Tibial nerve (tissue), 4 donors: ENCODE measurements around the gene CA12. TPM values are rescaled to one million over a fixed set of nuclear protein-coding genes. Genes with fewer than 3 reads are reported as not detected.
"Not testable (repeated sequence)": the region's sequence is repeated elsewhere in the genome, so short reads cannot be mapped to it uniquely, and the experiment has no call there.

Experiments used
- DNase-seq, 2 donors: peaks; one replicate each; pipeline ENCODE4 v3.0.0-alpha.2; 2019; ENCODE audit warnings: low spot score in 2 of 2
- H3K27ac ChIP-seq, 4 donors: fragments of 200-600 bp; sonication (generic) in 3 of 4; one replicate each; pipeline ENCODE4 v1.5.1; 2017 to 2019; ENCODE audit warnings: mild to moderate bottlenecking in 1 of 4
- H3K27me3 ChIP-seq, 2 donors: fragments of 200-600 bp; sonication (generic) in 1 of 2; one replicate each; pipeline versions ENCODE4 v1.5.1 to v1.6.0; 2017 to 2019
- H3K36me3 ChIP-seq, 3 donors: fragments of 200-600 bp; sonication (generic); one replicate each; pipeline ENCODE4 v1.5.1; 2018 to 2019
- H3K4me1 ChIP-seq, 4 donors: fragments of 200-600 bp; sonication (generic) in 3 of 4; one replicate each; pipeline ENCODE4 v1.5.1; 2017 to 2019
- H3K4me3 ChIP-seq, 4 donors: fragments of 200-600 bp; sonication (generic) in 3 of 4; one replicate each; pipeline ENCODE4 v1.5.1; 2017 to 2019; ENCODE audit warnings: mild to moderate bottlenecking in 1 of 4, moderate library complexity in 1 of 4
- H3K9me3 ChIP-seq, 4 donors: fragments of 200-600 bp; sonication (generic) in 3 of 4; one replicate each; pipeline ENCODE4 v1.5.1; 2017 to 2019
- CTCF ChIP-seq, 5 experiments: fragments of 200-600 bp in 3 of 5; fragments of 450-650 bp in 2 of 5; sonication (generic) in 3 of 5; IDR thresholded peaks; one replicate each; pipeline ENCODE4 v1.5.1; 2016 to 2019; ENCODE audit warnings: antibody characterized with exemption in 5 of 5, mild to moderate bottlenecking in 3 of 5, moderate library complexity in 2 of 5
- EP300 ChIP-seq, 2 donors: sonication (generic); formaldehyde crosslinking; IDR thresholded peaks; one replicate each; pipeline ENCODE4 v1.6.1; 2017; ENCODE audit warnings: antibody characterized with exemption in 2 of 2, mild to moderate bottlenecking in 1 of 2
- POLR2A ChIP-seq, 2 donors: fragments of 450-650 bp; IDR thresholded peaks; one replicate each; pipeline ENCODE4 v1.6.1; 2017; ENCODE audit warnings: antibody characterized with exemption in 2 of 2, mild to moderate bottlenecking in 2 of 2, moderate library complexity in 2 of 2
- WGBS, 2 donors: methylation state at CpG; one replicate each; pipeline ENCODE4 v1.1.5; 2018; 5-methylcytosine and 5-hydroxymethylcytosine counted together
- total RNA-seq, 4 donors: library from RNA; depleted of rRNA; stranded (reverse); fragments of >200 nt; gene quantifications; one replicate each; pipeline ENCODE4 v1.1.0, GENCODE V29; 2016

Gene CA12
- total RNA-seq, 4 donors from 2014 or later = 0.22 to 2.5 (median 1.1) TPM

GRCh38 chr15:63421433-63421832 lies 39.8 kb upstream of the CA12 start:
- no peaks in the 10 kb centered on the region for H3K27me3 ChIP-seq
- peaks cover 0 to 7% (median 0%) of the 10 kb centered on the region in 4 donors for H3K9me3 ChIP-seq
- H3K4me3 ChIP-seq = no peak overlapping the region
- no peaks in the 10 kb centered on the region for H3K36me3 ChIP-seq
- WGBS, 2 donors = 91 to 98% methylated on average over 3 of the region's 3 CpGs
- H3K27ac ChIP-seq = no peak overlapping the region
- peaks cover 0 to 4% (median 0%) of the 10 kb centered on the region in 4 donors for H3K4me1 ChIP-seq
- DNase-seq = no peak
- TF ChIP-seq POLR2A (IDR thresholded peaks at IDR 0.05) (no peak), EP300 (IDR thresholded peaks at IDR 0.05) (no peak), CTCF (IDR thresholded peaks at IDR 0.05) (no peak)

- Histone ChIP-seq H3K4me1 (peaks cover 0 to 4% (median 0%) of the 10 kb centered on the region in 4 donors), H3K36me3 (no peaks in the 10 kb centered on the region), H3K27me3 (no peaks in the 10 kb centered on the region), H3K27ac (no peak overlapping the region), H3K9me3 (peaks cover 0 to 2% (median 0%) of the 10 kb centered on the region in 4 donors), H3K4me3 (no peak overlapping the region)
- TF ChIP-seq POLR2A (IDR thresholded peaks at IDR 0.05) (no peak), EP300 (IDR thresholded peaks at IDR 0.05) (no peak), CTCF (IDR thresholded peaks at IDR 0.05) (no peak)
- DNase-seq = no peak
- WGBS, 2 donors = 74 to 79% methylated on average over 5 of the region's 5 CpGs
Measured at GRCh38 chr15:63420333-63420747, 38.7 kb upstream of the CA12 start.

- no peak for DNase-seq
- Histone ChIP-seq H3K4me3 (no peak overlapping the region), H3K27me3 (no peaks in the 10 kb centered on the region), H3K27ac (no peak overlapping the region), H3K4me1 (peaks cover 0 to 4% (median 0%) of the 10 kb centered on the region in 4 donors), H3K36me3 (no peaks in the 10 kb centered on the region), H3K9me3 (no peaks in the 10 kb centered on the region)
- TF ChIP-seq EP300 (IDR thresholded peaks at IDR 0.05) (no peak), POLR2A (IDR thresholded peaks at IDR 0.05) (no peak), CTCF (IDR thresholded peaks at IDR 0.05) (no peak)
- 75% methylated on average over 8 of the region's 8 CpGs for WGBS, 2 donors
Measured at GRCh38 chr15:63418811-63419210, 37.2 kb upstream of the CA12 start.

GRCh38 chr15:63417721-63418120 lies 36.1 kb upstream of the CA12 start:
- Histone ChIP-seq H3K27ac (no peak overlapping the region), H3K4me1 (no peaks in the 10 kb centered on the region), H3K9me3 (no peaks in the 10 kb centered on the region), H3K27me3 (no peaks in the 10 kb centered on the region), H3K36me3 (no peaks in the 10 kb centered on the region), H3K4me3 (no peak overlapping the region)
- TF ChIP-seq CTCF (IDR thresholded peaks at IDR 0.05) = no peak
- no peak for TF ChIP-seq POLR2A (IDR thresholded peaks at IDR 0.05)
- no peak for TF ChIP-seq EP300 (IDR thresholded peaks at IDR 0.05)
- WGBS, 2 donors = 84 to 87% methylated on average over 4 of the region's 4 CpGs
- no peak for DNase-seq

GRCh38 chr15:63417274-63417673 lies 35.6 kb upstream of the CA12 start:
- H3K9me3 ChIP-seq = not testable (repeated sequence)

More at GRCh38 chr15:63417274-63417673, 35.6 kb upstream of the CA12 start:
- 94 to 95% methylated on average over 21 of the region's 21 CpGs for WGBS, 2 donors
- not testable (repeated sequence) for H3K36me3 ChIP-seq, DNase-seq, H3K4me3 ChIP-seq, H3K27me3 ChIP-seq, H3K27ac ChIP-seq, H3K4me1 ChIP-seq
